GM10248 (cell line): ENCODE measurements around the gene RAD51D.
"Not testable (repeated sequence)": the region's sequence is repeated elsewhere in the genome, so short reads cannot be mapped to it uniquely, and the experiment has no call there.

Experiments used
- CTCF ChIA-PET: fragments of 300-600 bp; sonication (Branson Sonifier 250); formaldehyde crosslinking; extraction: SDS; loops from one replicate; lab custom pipeline; 2021; ENCODE audit warnings: antibody characterized with exemption; lab: Yijun Ruan, JAX
- POLR2A ChIA-PET: fragments of 350-650 bp; sonication (Branson Sonifier 250); formaldehyde crosslinking; extraction: SDS; loops from one replicate; lab custom pipeline; 2020; ENCODE audit warnings: antibody characterized with exemption; lab: Yijun Ruan, JAX
- DNase-seq: peaks from one replicate; pipeline ENCODE4 v3.0.0; 2012; ENCODE audit errors: extremely low spot score
- TF ChIP-seq, protein P1 (sequence below): IDR thresholded peaks from 2 replicates; pipeline ENCODE4 v1.5.1; 2012; ENCODE audit warnings: mild to moderate bottlenecking, low read depth; ENCODE audit errors: extremely low read depth, missing control alignments, control extremely low read depth

Gene RAD51D

GRCh38 chr17:35121315-35121714 lies 1.7 kb upstream of the RAD51D start, which contains the start of gene FNDC8:
Gene FNDC8 (plus strand): TSS chr17:35121615. CDS start chr17:35121694, 79 bp downstream.
- DNase-seq, result no peak
- ChIA-PET POLR2A (interaction anchor here (0.5 kb wide), 1 partner anchor 10 kb away, joined by 3 read pairs; no protein-coding TSS in a partner anchor), CTCF (interaction anchor here (2.1 to 7.2 kb wide), 4 partner anchors 10 to 579 kb away, joined by 6 to 155 read pairs (median 22); no protein-coding TSS in a partner anchor)
- TF ChIP-seq, protein P1, sequence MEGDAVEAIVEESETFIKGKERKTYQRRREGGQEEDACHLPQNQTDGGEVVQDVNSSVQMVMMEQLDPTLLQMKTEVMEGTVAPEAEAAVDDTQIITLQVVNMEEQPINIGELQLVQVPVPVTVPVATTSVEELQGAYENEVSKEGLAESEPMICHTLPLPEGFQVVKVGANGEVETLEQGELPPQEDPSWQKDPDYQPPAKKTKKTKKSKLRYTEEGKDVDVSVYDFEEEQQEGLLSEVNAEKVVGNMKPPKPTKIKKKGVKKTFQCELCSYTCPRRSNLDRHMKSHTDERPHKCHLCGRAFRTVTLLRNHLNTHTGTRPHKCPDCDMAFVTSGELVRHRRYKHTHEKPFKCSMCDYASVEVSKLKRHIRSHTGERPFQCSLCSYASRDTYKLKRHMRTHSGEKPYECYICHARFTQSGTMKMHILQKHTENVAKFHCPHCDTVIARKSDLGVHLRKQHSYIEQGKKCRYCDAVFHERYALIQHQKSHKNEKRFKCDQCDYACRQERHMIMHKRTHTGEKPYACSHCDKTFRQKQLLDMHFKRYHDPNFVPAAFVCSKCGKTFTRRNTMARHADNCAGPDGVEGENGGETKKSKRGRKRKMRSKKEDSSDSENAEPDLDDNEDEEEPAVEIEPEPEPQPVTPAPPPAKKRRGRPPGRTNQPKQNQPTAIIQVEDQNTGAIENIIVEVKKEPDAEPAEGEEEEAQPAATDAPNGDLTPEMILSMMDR, result no peak

DNA sequence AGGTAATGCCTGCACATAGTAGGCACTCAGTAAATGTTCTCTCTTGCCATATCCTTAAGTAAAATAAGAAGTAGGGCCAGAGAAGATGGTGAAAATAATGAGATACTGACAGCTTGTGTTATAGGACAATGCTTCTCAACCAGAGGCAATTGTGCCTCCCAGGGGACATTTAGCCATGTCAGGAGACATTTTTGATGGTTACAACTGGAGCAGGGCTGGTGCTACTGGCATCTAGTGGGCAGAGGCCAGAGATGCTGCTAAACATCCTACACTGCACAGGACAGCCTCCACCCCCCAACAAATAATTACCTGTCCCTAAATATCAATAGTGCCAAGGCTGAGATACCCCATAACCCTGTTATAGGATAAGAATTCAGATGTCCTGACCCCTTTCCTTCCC lies 1.7 kb downstream of the RAD51D start:
- TF ChIP-seq, protein P1, result peak; percentile 46
- CTCF ChIA-PET, result interaction anchor here (0.7 to 7.2 kb wide), 9 partner anchors 11 to 630 kb away, joined by 3 to 155 read pairs (median 17); partner anchors contain the start of gene NLE1
- DNase-seq, result peak; percentile 46
- POLR2A ChIA-PET, result no interaction called here

GRCh38 chr17:35116845-35117244 lies 2.8 kb downstream of the RAD51D start:
- TF ChIP-seq, protein P1, result no peak
- ChIA-PET CTCF (interaction anchor here (7.2 kb wide), 1 partner anchor 120 kb away, joined by 155 read pairs; no protein-coding TSS in a partner anchor), POLR2A (no interaction called here)
- no peak for DNase-seq

DNA sequence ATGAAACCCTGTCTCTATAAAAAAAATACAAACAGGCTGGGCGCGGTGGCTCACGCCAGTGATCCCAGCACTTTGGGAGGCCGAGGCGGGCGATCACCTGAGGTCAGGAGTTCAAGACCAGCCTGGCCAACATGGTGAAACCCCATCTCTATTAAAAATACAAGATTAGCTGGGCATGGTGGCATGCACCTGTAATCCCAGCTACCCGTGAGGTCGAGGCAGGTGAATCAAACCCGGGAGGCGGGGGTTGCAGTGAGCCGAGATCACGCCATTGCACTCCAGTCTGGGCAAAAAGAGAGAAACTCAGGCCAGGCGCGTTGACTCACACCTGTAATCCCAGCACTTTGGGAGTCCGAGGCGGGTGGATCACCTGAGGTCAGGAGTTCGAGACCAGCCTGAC lies 8.9 kb downstream of the RAD51D start:
- DNase-seq, POLR2A ChIA-PET: not testable (repeated sequence)
- CTCF ChIA-PET, result interaction anchor here (0.9 to 3.1 kb wide), 3 partner anchors 8 to 21 kb away, joined by 3 to 8 read pairs (median 6); partner anchors contain the start of gene RAD51D

GRCh38 chr17:35104844-35105450 lies 14.7 kb downstream of the RAD51D start:
- ChIA-PET CTCF (interaction anchor here (2.3 to 3.3 kb wide), 2 partner anchors 15 kb away, joined by 17 to 21 read pairs; partner anchors contain the start of gene RAD51D), POLR2A (no interaction called here)
- no peak for DNase-seq
- TF ChIP-seq, protein P1, result no peak

DNA sequence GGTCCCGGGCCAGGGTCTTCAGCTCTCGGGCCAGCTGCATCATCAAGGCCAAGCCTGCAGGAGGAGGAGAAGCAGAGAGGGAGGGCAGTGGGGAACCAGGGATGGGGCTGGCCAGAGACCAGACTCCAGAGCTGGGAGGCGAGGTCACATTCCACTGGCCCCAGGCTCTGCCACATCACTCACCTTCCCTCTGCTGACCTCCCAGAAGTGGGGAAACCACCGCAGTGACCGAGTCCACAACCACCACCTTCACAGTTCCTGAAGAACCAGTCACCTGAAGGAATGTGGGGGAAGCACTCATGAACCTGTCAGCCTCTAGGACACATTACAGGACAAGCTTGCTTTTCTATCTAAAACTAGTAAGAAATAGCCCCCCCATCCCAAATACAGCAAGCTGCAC lies 16.4 kb downstream of the RAD51D start:
- ChIA-PET CTCF (interaction anchor here (1.5 to 3.3 kb wide), 3 partner anchors 11 to 16 kb away, joined by 6 to 21 read pairs (median 15); partner anchors contain the start of gene RAD51D), POLR2A (no interaction called here)
- TF ChIP-seq, protein P1, result no peak
- DNase-seq, result no peak

- POLR2A ChIA-PET, result no interaction called here
- TF ChIP-seq, protein P1, result no peak
These were observed 17.9 kb downstream of the RAD51D start for GRCh38 chr17:35101725-35102124.

More at GRCh38 chr17:35101725-35102124, 17.9 kb downstream of the RAD51D start:
- DNase-seq, result no peak
- CTCF ChIA-PET, result interaction anchor here (2.7 to 3.3 kb wide), 2 partner anchors 12 to 18 kb away, joined by 15 to 21 read pairs; partner anchors contain the start of gene RAD51D
